HepG2 (cell line): ENCODE measurements around the gene EXOSC7. TPM values are rescaled to one million over a fixed set of nuclear protein-coding genes. Genes with fewer than 3 reads are reported as not detected.
A peak's percentile ranks its signal among the peaks of the same experiment; 100 is the strongest.

Source experiments
- ARID4A ChIP-seq: sonication (generic); formaldehyde crosslinking; IDR thresholded peaks from 2 replicates; pipeline ENCODE4 v1.5.0; 2020; ENCODE audit warnings: mild to moderate bottlenecking, missing genetic modification reagents, borderline replicate concordance
- CENPX ChIP-seq: sonication (generic); formaldehyde crosslinking; IDR thresholded peaks from 2 replicates; pipeline ENCODE4 v1.9.0; 2021; ENCODE audit warnings: mild to moderate bottlenecking, missing genetic modification reagents, moderate library complexity
- GMEB2 ChIP-seq: IDR thresholded peaks from 2 replicates; pipeline ENCODE4 v1.6.1; 2016; ENCODE audit warnings: missing biosample characterization, missing genetic modification reagents, low read depth
- MAF1 ChIP-seq: sonication (generic); formaldehyde crosslinking; IDR thresholded peaks from 2 replicates; pipeline ENCODE4 v1.5.0; 2020; ENCODE audit warnings: missing genetic modification reagents, borderline replicate concordance
- MLX ChIP-seq: IDR thresholded peaks from 2 replicates; pipeline ENCODE4 v1.6.1; 2016
- NFE2 ChIP-seq: sonication (generic); formaldehyde crosslinking; IDR thresholded peaks from 2 replicates; pipeline ENCODE4 v1.4.0; 2020; ENCODE audit warnings: missing genetic modification reagents
- PRMT3 ChIP-seq: sonication (generic); formaldehyde crosslinking; IDR thresholded peaks from 2 replicates; pipeline ENCODE4 v1.8.1; 2022; ENCODE audit warnings: low read depth, mild to moderate bottlenecking, moderate library complexity, missing genetic modification reagents, borderline replicate concordance
- RCOR2 ChIP-seq: IDR thresholded peaks from 2 replicates; pipeline ENCODE4 v1.6.1; 2016; ENCODE audit warnings: missing biosample characterization, missing genetic modification reagents
- RXRA ChIP-seq: sonication (generic); formaldehyde crosslinking; IDR thresholded peaks from 2 replicates; pipeline ENCODE4 v1.5.1; 2020; ENCODE audit warnings: missing genetic modification reagents
- SIN3B ChIP-seq: fragments of 150-350 bp; IDR thresholded peaks from 2 replicates; pipeline ENCODE4 v1.6.1; 2014; ENCODE audit warnings: low read length
- SRSF1 ChIP-seq: fragments of 200-400 bp; formaldehyde crosslinking; optimal IDR thresholded peaks from 2 replicates; pipeline ENCODE3; 2017; ENCODE audit warnings: mild to moderate bottlenecking, low read depth, low read length, moderate library complexity
- U2AF2 ChIP-seq: fragments of 200-400 bp; formaldehyde crosslinking; IDR thresholded peaks from 2 replicates; pipeline ENCODE4 v1.6.1; 2017; ENCODE audit warnings: low read depth, mild to moderate bottlenecking, low read length
- ZBTB33 ChIP-seq: sonication (generic); formaldehyde crosslinking; IDR thresholded peaks from 2 replicates; pipeline ENCODE4 v1.4.0; 2020; ENCODE audit warnings: missing genetic modification reagents
- ZMAT3 ChIP-seq: sonication (generic); formaldehyde crosslinking; conservative IDR thresholded peaks from 2 replicates; pipeline ENCODE4 v1.7.0; 2021; ENCODE audit warnings: missing genetic modification reagents
- ZNF333 ChIP-seq: sonication (generic); formaldehyde crosslinking; IDR thresholded peaks from 2 replicates; pipeline ENCODE4 v1.4.0; 2020; ENCODE audit warnings: mild to moderate bottlenecking, missing genetic modification reagents, borderline replicate concordance
- ZNF431 ChIP-seq: sonication (generic); formaldehyde crosslinking; IDR thresholded peaks from 2 replicates; pipeline ENCODE4 v1.9.0; 2022; ENCODE audit warnings: missing genetic modification reagents, low read depth, mild to moderate bottlenecking, borderline replicate concordance
- ZNF660 ChIP-seq: sonication (generic); formaldehyde crosslinking; IDR thresholded peaks from 2 replicates; pipeline ENCODE4 v1.5.1; 2020; ENCODE audit warnings: mild to moderate bottlenecking, low read depth, missing genetic modification reagents, borderline replicate concordance
- polyA plus RNA-seq, 8 experiments: library from polyadenylated mRNA; depleted of rRNA in 3 of 8; stranded (reverse) in 7 of 8; unstranded in 1 of 8; fragments of >200 nt; fragmentation: Illumina TruSeq in 4 of 8; extraction: Trizol in 4 of 8; gene quantifications; 2 replicates each; pipeline versions ENCODE4 v1.2.1 to v1.2.3, GENCODE V29; 2011 to 2016; ENCODE audit warnings: low read depth in 4 of 8, missing spikeins in 1 of 8, mixed read lengths in 1 of 8; ENCODE audit not compliant: insufficient read depth in 1 of 8
- total RNA-seq, 5 experiments: library from RNA; depleted of rRNA; stranded (reverse); fragments of >200 nt; fragmentation: Illumina TruSeq; extraction: Trizol; gene quantifications; 2 replicates each; pipeline ENCODE4 v1.2.3, GENCODE V29; 2016; ENCODE audit warnings: low read depth in 1 of 5

EXOSC7 gene
- total and polyA plus RNA-seq, 2 of the 13 experiments (the other 11 are each of a cell fraction or from before 2014, with no cell fraction given) = 68.3 to 74.7 TPM

GRCh38 chr3:44976002-44976815 lies at the start of gene EXOSC7, which contains the start of gene ZDHHC3 (continued):
- 0 out of 2 replicates have a peak, but pooled peaks have one; percentile 30 for TF ChIP-seq ZNF660
- TF ChIP-seq RCOR2 (CRISPR knock-in tag) = no peak
- peak; percentile 10; the same call in 1 of the 2 replicates for TF ChIP-seq ZBTB33 (CRISPR knock-in tag)
- TF ChIP-seq NFE2 (CRISPR knock-in tag) = no peak
- TF ChIP-seq U2AF2 = no peak
- TF ChIP-seq GMEB2 (CRISPR knock-in tag) = peak; percentile 75
- 0 out of 2 replicates have a peak, but pooled peaks have one; percentile 43 for TF ChIP-seq ZNF431
- TF ChIP-seq MLX (CRISPR knock-in tag) = 0 out of 2 replicates have a peak, but pooled peaks have one; percentile 11
- peak; percentile 43; the same call in 1 of the 2 replicates for TF ChIP-seq RXRA
- no peak; the same call in 1 of the 2 replicates for TF ChIP-seq ZNF333 (CRISPR knock-in tag)
- TF ChIP-seq CENPX (CRISPR knock-in tag) = no peak
- peak; percentile 53; the same call in 1 of the 2 replicates for TF ChIP-seq SIN3B
- TF ChIP-seq ZMAT3 (CRISPR knock-in tag) = peak; percentile 44; the same call in 1 of the 2 replicates
- TF ChIP-seq ARID4A = peak; percentile 93
- TF ChIP-seq SRSF1 = peak; percentile 56
- TF ChIP-seq PRMT3 = no peak
- 0 out of 2 replicates have a peak, but pooled peaks have one; percentile 26 for TF ChIP-seq MAF1 (CRISPR knock-in tag)
